Measurements from ENCODE around the gene EMX2. TPM values are rescaled to one million over a fixed set of nuclear protein-coding genes. Genes with fewer than 3 reads are reported as not detected.
A peak's percentile ranks its signal among the peaks of the same experiment; 100 is the strongest.

EMX2 gene
- total RNA-seq (under 1 TPM in 2 of 9 donors, not detected in 7; 0.11 to 0.72 TPM), polyA plus RNA-seq (under 1 TPM; 0.33 to 0.64 (median 0.51) TPM)
- long read RNA-seq, donor 1 = 0 reads
- long read RNA-seq, donor 2 = 0 reads
- long read RNA-seq, donor 3 = 0 reads
- long read RNA-seq, donor 4 = 0 reads
- long read RNA-seq, donor 5 = 0 reads
- long read RNA-seq, donor 6 = 0 reads
- long read RNA-seq, donor 7, partial matches to known transcripts = 0 of 1 reads
- long read RNA-seq, donor 7, other reads (novel, unspliced or antisense) = 0 of 1 reads
- long read RNA-seq, donor 8, partial matches to known transcripts = 0 of 1 reads
- long read RNA-seq, donor 8, other reads (novel, unspliced or antisense) = 0 of 1 reads
- long read RNA-seq, donor 9 = 0 reads
- long read RNA-seq, donor 10 = 0 reads

- H3K27me3 ChIP-seq = peaks cover 93% of the 10 kb centered on the region
- H3K36me3 ChIP-seq (replicated peaks in 1 of 2) = no peaks in the 10 kb centered on the region
- 4 to 9% (median 7%) methylated on average over 22 to 26 of the region's 26 CpGs for WGBS, 4 donors
- no peaks in the 10 kb centered on the region for H3K9me3 ChIP-seq (replicated peaks in 1 of 3)
- peaks cover 26 to 33% of the 10 kb centered on the region in 2 donors for H3K4me1 ChIP-seq (replicated peaks in 1 of 2)
- H3K4me3 ChIP-seq = peak within 1 kb of the TSS in 2 of 4 donors; percentile 9 to 51
- intact Hi-C loops (cut with DNase I) = no loop called here
- H3K27ac ChIP-seq = peak within 1 kb of the TSS in 1 of 5 donors; percentile 39
- DNase-seq = no peak
- TF ChIP-seq CTCF (IDR thresholded peaks at IDR 0.05) (no peak), POLR2A (IDR thresholded peaks at IDR 0.05) (no peak)
These were observed at the start of gene EMX2 for GRCh38 chr10:117542706-117543224. TSS of gene EMX2 (plus strand) at chr10:117542746. CDS start at chr10:117543268, 522 bp downstream.

- Histone ChIP-seq H3K4me1 (replicated peaks in 1 of 2) (no peaks in the 10 kb centered on the region), H3K4me3 (no peak overlapping the region), H3K27ac (no peak overlapping the region), H3K36me3 (replicated peaks in 1 of 2) (no peaks in the 10 kb centered on the region), H3K9me3 (replicated peaks in 1 of 3) (no peaks in the 10 kb centered on the region), H3K27me3 (peaks cover 4% of the 10 kb centered on the region)
- 37 to 54% (median 49%) methylated on average over 5 of the region's 5 CpGs for WGBS, 4 donors
- TF ChIP-seq CTCF (IDR thresholded peaks at IDR 0.05) (no peak), POLR2A (IDR thresholded peaks at IDR 0.05) (no peak)
- intact Hi-C loops (cut with DNase I) = loop anchor here (5.0 to 10.0 kb wide), 3 partner anchors 746 to 959 kb away; no protein-coding TSS in a partner anchor
- DNase-seq = no peak
These were observed 46.5 kb upstream of the EMX2 start for GRCh38 chr10:117496031-117496430.

- Histone ChIP-seq H3K4me1 (replicated peaks in 1 of 2) (no peaks in the 10 kb centered on the region), H3K27ac (no peak overlapping the region), H3K27me3 (peaks cover 4% of the 10 kb centered on the region), H3K4me3 (no peak overlapping the region), H3K36me3 (replicated peaks in 1 of 2) (no peaks in the 10 kb centered on the region), H3K9me3 (replicated peaks in 1 of 3) (no peaks in the 10 kb centered on the region)
- DNase-seq = peak; percentile 80 to 92 (median 85)
- intact Hi-C loops (cut with DNase I) = loop anchor here (5.0 to 10.0 kb wide), 3 partner anchors 746 to 958 kb away; no protein-coding TSS in a partner anchor
- 5 to 11% (median 6%) methylated on average over 13 to 17 of the region's 17 CpGs for WGBS, 4 donors
- TF ChIP-seq POLR2A (IDR thresholded peaks at IDR 0.05) (no peak), CTCF (IDR thresholded peaks at IDR 0.05) (peak; percentile 89 to 97 (median 94))
These were observed 45.9 kb upstream of the EMX2 start for GRCh38 chr10:117496616-117497028.

GRCh38 chr10:117497736-117498135, 44.8 kb upstream of the EMX2 start:
- no peak overlapping the region for H3K27ac ChIP-seq
- no peak for DNase-seq
- WGBS, 4 donors = 78 to 88% (median 81%) methylated on average over 6 of the region's 6 CpGs

More at GRCh38 chr10:117497736-117498135, 44.8 kb upstream of the EMX2 start:
- TF ChIP-seq CTCF (IDR thresholded peaks at IDR 0.05) (no peak), POLR2A (IDR thresholded peaks at IDR 0.05) (no peak)
- H3K4me3 ChIP-seq = no peak overlapping the region
- no peaks in the 10 kb centered on the region for H3K27me3 ChIP-seq
- H3K4me1 ChIP-seq (replicated peaks in 1 of 2) = no peaks in the 10 kb centered on the region
- H3K36me3 ChIP-seq (replicated peaks in 1 of 2) = no peaks in the 10 kb centered on the region
- no peaks in the 10 kb centered on the region for H3K9me3 ChIP-seq (replicated peaks in 1 of 3)
- intact Hi-C loops (cut with DNase I) = loop anchor here (5.0 to 10.0 kb wide), 3 partner anchors 745 to 957 kb away; no protein-coding TSS in a partner anchor

Data from adrenal gland (tissue), 19 donors.